Erythroblast (primary cell): ENCODE measurements around the gene TRIO.

Experiments
- GATA1 ChIP-seq: IDR thresholded peaks from 2 replicates; pipeline ENCODE4 v1.6.1; 2011; ENCODE audit warnings: low read depth, mild to moderate bottlenecking, control low read depth, low read length, moderate library complexity
- POLR2A ChIP-seq: IDR thresholded peaks from 2 replicates; pipeline ENCODE4 v1.6.1; 2011; ENCODE audit warnings: mild to moderate bottlenecking, low read length

GRCh38 chr5:14487897-14488570 lies 344.9 kb downstream of the TRIO start:
- TF ChIP-seq POLR2A (no peak), GATA1 (no peak)
